ENCODE measurements around the gene GATM.
"Not testable (repeated sequence)": the region's sequence is repeated elsewhere in the genome, so short reads cannot be mapped to it uniquely, and the experiment has no call there.

DNA sequence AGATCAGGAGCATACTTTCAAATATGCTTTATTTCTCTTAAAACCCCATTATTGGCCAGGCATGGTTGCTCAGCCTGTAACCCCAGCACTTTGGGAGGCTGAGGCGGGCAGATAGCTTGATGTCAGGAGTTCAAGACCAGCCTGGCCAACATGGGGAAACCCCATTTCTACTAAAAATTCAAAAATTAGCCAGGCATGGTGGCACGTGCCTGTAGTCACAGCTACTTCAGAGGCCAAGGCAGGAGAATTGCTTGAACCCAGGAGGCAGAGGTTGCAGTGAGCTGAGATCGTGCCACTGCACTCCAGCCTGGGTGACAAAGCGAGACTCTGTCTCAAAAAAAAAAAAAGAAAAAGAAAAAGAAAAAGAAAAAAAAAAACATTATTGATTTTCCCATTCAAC lies 8.3 kb downstream of the GATM start:
- not testable (repeated sequence) for TF ChIP-seq POLR2A (IDR thresholded peaks at IDR 0.05; ENCODE audit: low read depth, low read length); POLR2AphosphoS5 (IDR thresholded peaks at IDR 0.05; ENCODE audit: low read depth, low read length); PAX5 (IDR thresholded peaks at IDR 0.05; ENCODE audit: insufficient read depth, low read length, severe bottlenecking); TAF1 (IDR thresholded peaks at IDR 0.05; ENCODE audit: low read depth, low read length)
